Mesenchymal stem cell (in vitro differentiated cells and primary cell): Measurements from ENCODE around the gene HAUS8.

Experiments used
- DNase-seq: peaks from one replicate; pipeline ENCODE4 v3.0.0-alpha.2; 2013
- H2AFZ ChIP-seq: one replicate; pipeline ENCODE4 v1.6.1; 2013; ENCODE audit warnings: low read depth, mild to moderate bottlenecking, control low read depth, inconsistent platforms, low read length, moderate library complexity
- H2AK5ac ChIP-seq: 2 replicates; pipeline ENCODE4 v1.6.1; 2013; ENCODE audit warnings: low read length, moderate library complexity, mild to moderate bottlenecking, inconsistent platforms; ENCODE audit not compliant: severe bottlenecking
- H2BK120ac ChIP-seq: one replicate; pipeline ENCODE4 v1.6.1; 2013; ENCODE audit warnings: low read depth, mild to moderate bottlenecking, inconsistent platforms, low read length, moderate library complexity
- H2BK12ac ChIP-seq, 2 experiments: one replicate each; pipeline ENCODE4 v1.6.1; 2013; ENCODE audit warnings: inconsistent platforms in 2 of 2, low read length in 2 of 2, mild to moderate bottlenecking in 2 of 2, moderate library complexity in 2 of 2, control low read depth in 1 of 2
- H2BK15ac ChIP-seq: one replicate; pipeline ENCODE4 v1.6.1; 2013; ENCODE audit warnings: mild to moderate bottlenecking, low read depth, inconsistent platforms; ENCODE audit not compliant: poor library complexity, severe bottlenecking
- H2BK5ac ChIP-seq: 2 replicates; pipeline ENCODE4 v1.6.1; 2013; ENCODE audit warnings: low read depth, mild to moderate bottlenecking, low read length, control low read depth, inconsistent platforms; ENCODE audit not compliant: poor library complexity, severe bottlenecking
- H3K14ac ChIP-seq, 2 experiments: one replicate each; pipeline ENCODE4 v1.6.1; 2013; ENCODE audit warnings: inconsistent platforms in 2 of 2, low read length in 2 of 2, control low read depth in 1 of 2, mild to moderate bottlenecking in 1 of 2, moderate library complexity in 1 of 2
- H3K18ac ChIP-seq, 2 experiments: one replicate each; pipeline ENCODE4 v1.6.1; 2013; ENCODE audit warnings: inconsistent platforms in 2 of 2, low read length in 2 of 2, control low read depth in 1 of 2, low read depth in 1 of 2, mild to moderate bottlenecking in 1 of 2
- H3K23ac ChIP-seq, 2 experiments: one replicate each; pipeline ENCODE4 v1.6.1; 2013; ENCODE audit warnings: inconsistent platforms in 2 of 2, low read length in 2 of 2, mild to moderate bottlenecking in 2 of 2, moderate library complexity in 2 of 2, control low read depth in 1 of 2
- H3K27ac ChIP-seq: 2 replicates; pipeline ENCODE4 v1.5.1; 2013; ENCODE audit warnings: mild to moderate bottlenecking, moderate library complexity, low read length, control low read depth, inconsistent platforms; ENCODE audit not compliant: poor library complexity, severe bottlenecking
- H3K27me3 ChIP-seq, 2 experiments: 2 replicates each; pipeline versions ENCODE4 v1.6.1 to v1.7.0; 2013; ENCODE audit warnings: low read length in 2 of 2, mild to moderate bottlenecking in 2 of 2, moderate library complexity in 2 of 2, control low read depth in 1 of 2, inconsistent platforms in 1 of 2; ENCODE audit not compliant: control insufficient read depth in 1 of 2, insufficient read depth in 1 of 2
- H3K36me3 ChIP-seq, 2 experiments: 2 replicates each; pipeline versions ENCODE4 v1.6.1 to v1.7.0; 2013; ENCODE audit warnings: low read length in 2 of 2, control low read depth in 1 of 2, inconsistent platforms in 1 of 2, low read depth in 1 of 2, mild to moderate bottlenecking in 1 of 2; ENCODE audit not compliant: insufficient read depth in 2 of 2, control insufficient read depth in 1 of 2
- H3K4ac ChIP-seq, 2 experiments: one replicate each; pipeline ENCODE4 v1.6.1; 2013; ENCODE audit warnings: inconsistent platforms in 2 of 2, low read length in 2 of 2, mild to moderate bottlenecking in 2 of 2, moderate library complexity in 2 of 2, control low read depth in 1 of 2, low read depth in 1 of 2
- H3K4me1 ChIP-seq: 2 replicates; pipeline ENCODE4 v1.6.1; 2013; ENCODE audit warnings: low read depth, low read length, control low read depth; ENCODE audit not compliant: control insufficient read depth, insufficient read depth
- H3K4me2 ChIP-seq: 2 replicates; pipeline ENCODE4 v1.6.1; 2013; ENCODE audit warnings: low read length, mild to moderate bottlenecking, inconsistent platforms; ENCODE audit not compliant: poor library complexity, severe bottlenecking
- H3K4me3 ChIP-seq, 2 experiments: 2 replicates each; pipeline versions ENCODE4 v1.5.1 to v1.7.0; 2013; ENCODE audit warnings: low read length in 2 of 2, mild to moderate bottlenecking in 2 of 2, control low read depth in 1 of 2, low read depth in 1 of 2; ENCODE audit not compliant: insufficient read depth in 1 of 2
- H3K79me1 ChIP-seq: replicated peaks from 2 replicates; pipeline ENCODE4 v1.6.1; 2013; ENCODE audit warnings: mild to moderate bottlenecking, control low read depth, low read length, inconsistent platforms; ENCODE audit not compliant: poor library complexity, severe bottlenecking
- H3K9ac ChIP-seq: 2 replicates; pipeline ENCODE4 v1.7.0; 2013; ENCODE audit warnings: mild to moderate bottlenecking, low read length, moderate library complexity
- H3K9me3 ChIP-seq: 2 replicates; pipeline ENCODE4 v1.7.0; 2013; ENCODE audit warnings: mild to moderate bottlenecking, low read length; ENCODE audit not compliant: control insufficient read depth
- H4K8ac ChIP-seq: one replicate; pipeline ENCODE4 v1.6.1; 2013; ENCODE audit warnings: inconsistent platforms, mild to moderate bottlenecking, low read length, moderate library complexity
- H4K91ac ChIP-seq: one replicate; pipeline ENCODE4 v1.6.1; 2013; ENCODE audit warnings: mild to moderate bottlenecking, low read length, inconsistent platforms
- WGBS: methylation state at CpG from one replicate; pipeline ENCODE4 v1.1.7; 2013; ENCODE audit warnings: mixed read lengths; 5-methylcytosine and 5-hydroxymethylcytosine counted together

Gene HAUS8

DNA sequence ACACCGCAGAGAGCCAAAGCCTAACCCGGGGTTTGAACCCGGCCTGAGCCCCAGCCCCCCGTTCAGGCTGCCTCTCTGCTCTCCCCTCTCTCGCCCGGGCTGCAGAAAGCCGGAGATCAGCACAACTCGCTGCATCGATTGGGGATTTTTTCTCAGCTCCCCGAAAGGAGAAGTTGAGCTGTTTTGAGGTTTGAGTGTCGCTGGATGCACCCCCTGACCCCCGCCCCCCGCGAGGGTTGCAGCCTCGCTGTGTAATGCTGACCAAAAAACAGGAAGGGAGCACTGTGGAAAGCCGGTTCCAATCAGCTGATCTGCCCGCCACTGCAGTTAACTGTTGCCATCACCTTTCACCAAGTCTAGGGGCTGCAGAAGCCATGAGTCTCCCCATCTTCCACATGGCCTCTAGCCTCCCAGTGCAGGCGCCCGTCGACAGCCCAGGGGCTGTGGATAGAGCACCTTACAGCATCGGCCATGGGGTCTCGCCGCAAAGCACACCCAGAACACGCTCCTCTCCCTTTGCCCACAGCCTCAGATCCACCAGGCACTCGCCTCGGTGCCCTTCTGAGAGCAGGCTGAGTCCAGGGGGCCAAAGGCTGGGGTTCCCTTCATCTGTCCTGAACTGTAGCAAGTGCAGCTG is 34.8 kb upstream of the HAUS8 start:
- H4K91ac ChIP-seq, result no peak overlapping the region
- H3K27ac ChIP-seq, result no peak overlapping the region
- no peak overlapping the region for H3K14ac ChIP-seq
- WGBS, result 95% methylated on average over 26 of the region's 26 CpGs
- H3K27me3 ChIP-seq, result no peaks in the 10 kb centered on the region
- no peak overlapping the region for H3K9ac ChIP-seq
- no peak overlapping the region for H2AFZ ChIP-seq
- H2BK5ac ChIP-seq, result no peak overlapping the region
- no peak overlapping the region for H3K4me3 ChIP-seq
- H3K4ac ChIP-seq, result no peak overlapping the region
- H3K4me2 ChIP-seq, result no peak overlapping the region
- no peak overlapping the region for H3K23ac ChIP-seq
- no peak overlapping the region for H3K18ac ChIP-seq
- no peak for DNase-seq
- H3K36me3 ChIP-seq, result peaks cover 50 to 53% of the 10 kb centered on the region in 2 experiments
- H2BK120ac ChIP-seq, result no peak overlapping the region
- H2AK5ac ChIP-seq, result peak overlapping the region; percentile 24
- no peak overlapping the region for H4K8ac ChIP-seq
- no peak overlapping the region for H2BK15ac ChIP-seq
- H3K9me3 ChIP-seq, result no peaks in the 10 kb centered on the region
- peak overlapping the region in 1 of 2 experiments; percentile 1 for H2BK12ac ChIP-seq
- peaks cover 53% of the 10 kb centered on the region for H3K79me1 ChIP-seq
- H3K4me1 ChIP-seq, result peaks cover 27% of the 10 kb centered on the region

DNA sequence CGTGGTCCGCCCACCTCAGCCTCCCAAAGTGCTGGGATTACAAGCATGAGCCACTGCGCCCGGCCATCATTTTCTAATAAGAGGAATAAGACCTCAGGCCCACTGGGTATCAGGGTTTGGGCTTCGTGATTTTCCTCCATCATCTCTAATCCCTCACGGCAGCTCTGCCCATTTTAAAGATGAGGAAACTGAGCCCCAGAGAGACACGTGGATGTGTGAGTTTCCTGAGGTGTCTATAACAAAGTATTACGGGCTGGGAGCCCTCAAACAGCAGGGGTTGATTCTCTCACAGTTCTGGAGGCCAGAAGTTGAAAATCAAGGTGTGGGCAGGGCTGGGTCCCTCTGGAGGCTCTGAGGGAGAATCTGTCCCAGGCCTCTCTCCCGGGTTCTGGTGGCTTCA is 34.0 kb upstream of the HAUS8 start:
- Histone ChIP-seq H3K27me3 (no peaks in the 10 kb centered on the region), H3K14ac (no peak overlapping the region), H2BK12ac (no peak overlapping the region), H4K8ac (no peak overlapping the region), H3K9ac (no peak overlapping the region), H3K4ac (peak overlapping the region in 1 of 2 experiments; percentile 41), H3K27ac (no peak overlapping the region), H3K4me1 (peaks cover 23% of the 10 kb centered on the region), H3K23ac (no peak overlapping the region), H3K36me3 (peaks cover 53 to 54% of the 10 kb centered on the region in 2 experiments), H3K18ac (no peak overlapping the region), H3K9me3 (no peaks in the 10 kb centered on the region), H2BK120ac (peak overlapping the region; percentile 50), H3K4me3 (no peak overlapping the region), H3K4me2 (no peak overlapping the region), H2BK5ac (no peak overlapping the region), H3K79me1 (peaks cover 47% of the 10 kb centered on the region), H2AK5ac (peak overlapping the region; percentile 41), H2BK15ac (no peak overlapping the region), H2AFZ (no peak overlapping the region), H4K91ac (no peak overlapping the region)
- WGBS, result 94% methylated on average over 9 of the region's 9 CpGs
- no peak for DNase-seq

DNA sequence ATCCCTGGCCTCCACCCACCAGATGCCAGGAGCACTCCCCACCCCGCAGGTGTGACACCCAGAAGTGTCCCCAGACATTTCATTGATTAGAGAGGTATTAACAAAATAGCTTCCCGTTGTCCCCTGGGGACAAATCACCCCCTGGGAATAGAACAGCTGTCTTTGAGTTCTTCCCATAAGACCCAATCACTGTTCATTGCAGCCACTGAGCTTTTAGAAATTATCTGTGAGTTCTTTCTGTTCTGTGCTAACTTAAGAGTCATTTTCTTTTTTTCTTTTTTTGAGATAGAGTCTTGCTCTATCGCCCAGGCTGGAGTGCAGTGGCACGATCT is 33.2 kb upstream of the HAUS8 start:
- Histone ChIP-seq H3K14ac (no peak overlapping the region), H2BK12ac (peak overlapping the region in 1 of 2 experiments; percentile 94), H3K36me3 (peaks cover 53 to 58% of the 10 kb centered on the region in 2 experiments), H3K9me3 (no peaks in the 10 kb centered on the region), H4K8ac (no peak overlapping the region), H3K4me2 (no peak overlapping the region), H3K4me3 (peak overlapping the region in 1 of 2 experiments; percentile 57), H4K91ac (no peak overlapping the region), H3K79me1 (peaks cover 46% of the 10 kb centered on the region), H3K4ac (peak overlapping the region in 1 of 2 experiments; percentile 67), H2AK5ac (peak overlapping the region; percentile 35), H3K27ac (peak overlapping the region; percentile 86), H2BK120ac (no peak overlapping the region), H3K18ac (peak overlapping the region; percentile 8 to 75), H3K23ac (no peak overlapping the region), H2BK5ac (peak overlapping the region; percentile 5), H3K9ac (peak overlapping the region; percentile 66), H3K4me1 (peaks cover 19% of the 10 kb centered on the region), H2BK15ac (peak overlapping the region; percentile 73), H3K27me3 (no peaks in the 10 kb centered on the region), H2AFZ (no peak overlapping the region)
- WGBS, result 70% methylated on average over 3 of the region's 4 CpGs
- DNase-seq, result no peak

DNA sequence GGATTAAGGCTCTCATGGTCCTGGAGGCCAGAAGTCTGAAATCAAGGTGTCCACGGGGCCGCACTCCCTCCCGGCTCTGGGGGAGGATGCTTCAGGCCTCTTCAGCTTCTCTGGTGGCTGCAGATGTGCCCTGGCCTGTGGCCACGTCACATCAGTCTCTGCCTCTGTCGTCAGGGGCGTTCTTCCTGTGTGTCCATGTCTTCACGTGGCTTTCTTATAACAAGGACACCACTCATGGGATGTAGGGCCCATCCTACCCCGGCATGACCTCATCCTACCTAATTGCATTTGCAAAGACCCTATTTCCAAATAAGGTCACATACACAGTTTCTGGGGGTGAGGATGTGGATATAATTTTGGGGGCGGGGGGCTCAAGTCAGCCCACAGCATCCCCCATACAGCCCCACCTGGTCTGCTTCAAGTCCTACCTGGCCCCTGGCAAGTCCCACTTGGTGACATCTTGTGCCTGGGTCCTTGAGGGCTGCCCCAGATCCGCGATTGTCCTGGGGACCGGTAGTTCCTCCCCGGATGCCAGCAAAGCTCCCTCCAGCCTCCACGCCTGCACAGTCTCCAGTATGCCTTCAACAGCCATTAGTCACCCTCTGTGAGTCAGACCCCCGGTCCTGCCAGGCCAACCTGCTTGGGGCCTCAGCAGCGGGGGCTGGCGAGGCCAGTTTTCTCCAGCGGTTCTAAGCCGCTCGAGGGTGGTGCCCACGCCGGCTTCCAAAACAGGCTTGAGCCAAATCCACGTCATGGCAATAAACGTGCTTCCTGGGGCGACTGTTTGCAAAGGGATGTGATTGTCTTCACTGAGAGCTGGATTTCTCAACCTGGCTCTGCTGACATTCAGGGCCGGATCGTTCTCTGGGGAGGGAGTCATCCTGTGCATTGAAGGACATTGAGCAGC is 32.5 kb upstream of the HAUS8 start:
- Histone ChIP-seq H3K4me1 (peaks cover 19% of the 10 kb centered on the region), H2AK5ac (peak overlapping the region; percentile 76), H3K23ac (no peak overlapping the region), H4K8ac (peak overlapping the region; percentile 83), H2BK120ac (peak overlapping the region; percentile 1), H2BK15ac (peak overlapping the region; percentile 73), H3K4me2 (peak overlapping the region; percentile 34), H3K4ac (peak overlapping the region; percentile 67 to 75), H3K27me3 (no peaks in the 10 kb centered on the region), H3K79me1 (peaks cover 46% of the 10 kb centered on the region), H3K36me3 (peaks cover 53 to 63% of the 10 kb centered on the region in 2 experiments), H4K91ac (peak overlapping the region; percentile 92), H3K27ac (peak overlapping the region; percentile 86), H3K9ac (peak overlapping the region; percentile 78), H3K18ac (peak overlapping the region; percentile 75 to 89), H3K14ac (peak overlapping the region in 1 of 2 experiments; percentile 73), H3K4me3 (peak overlapping the region in 1 of 2 experiments; percentile 58), H2AFZ (no peak overlapping the region), H3K9me3 (no peaks in the 10 kb centered on the region), H2BK12ac (peak overlapping the region; percentile 71 to 94), H2BK5ac (peak overlapping the region; percentile 75)
- DNase-seq, result peak; percentile 98
- 19% methylated on average over 25 of the region's 27 CpGs for WGBS
